A549 treated with Mapracorat at 1 μM for 4 hours (cell line): ENCODE data around the gene SCYL3. TPM values are rescaled to one million over a fixed set of nuclear protein-coding genes. Genes with fewer than 3 reads are reported as not detected.

Experiments used
- total RNA-seq: library from RNA; stranded (reverse); fragments of 200-300 nt; extraction: Qiagen RNA extraction; gene quantifications from 5 replicates; pipeline ENCODE4 v1.2.3, GENCODE V29; 2022

Gene SCYL3
- 2.3 to 3.4 TPM (median 3.2 TPM) in 5 replicates for total RNA-seq

GRCh38 chr1:169893645-169894423 is at the start of gene SCYL3:
Gene SCYL3, minus strand, starts transcription at chr1:169893896. Its CDS starts 5,056 bp downstream, at chr1:169888840.

Other genes starting within 250 kb of the SCYL3 start
- gene SELL, start 182.3 kb downstream of the SCYL3 start, total RNA-seq = 0.13 to 0.65 TPM (median 0.19 TPM) in 4 of 5 replicates, not detected in the other
- not detected in 5 replicates for gene SELE, start 159.8 kb downstream of the SCYL3 start, total RNA-seq
- 4.4 to 6.5 TPM (median 4.9 TPM) in 5 replicates for gene METTL18, start 99.0 kb downstream of the SCYL3 start, total RNA-seq
- gene KIFAP3, start 180.8 kb upstream of the SCYL3 start, total RNA-seq = 10.8 to 13.1 TPM (median 12.8 TPM) in 5 replicates